C4-2B (cell line): ENCODE results near the gene ATAT1.

ENCODE experiments used
- CTCF ChIP-seq: fragments of 450-650 bp; conservative IDR thresholded peaks from 2 replicates; pipeline ENCODE4 v1.5.1; 2017; ENCODE audit warnings: mild to moderate bottlenecking
- ZFX ChIP-seq: fragments of 450-650 bp; IDR thresholded peaks from 2 replicates; pipeline ENCODE4 v1.6.1; 2017

- TF ChIP-seq CTCF (no peak), ZFX (no peak)
These were observed 9.2 kb downstream of the ATAT1 start for GRCh38 chr6:30635834-30636233.
